GM13977 (cell line): ENCODE data around the gene GNG8.

Experiments used
- DNase-seq: peaks from one replicate; pipeline ENCODE4 v3.0.0; 2012; ENCODE audit warnings: low spot score
- CTCF ChIP-seq: IDR thresholded peaks from 2 replicates; pipeline ENCODE4 v1.5.1; 2012; ENCODE audit warnings: mild to moderate bottlenecking, control low read depth; ENCODE audit not compliant: insufficient read depth; ENCODE audit errors: extremely low read depth, missing control alignments
- in situ Hi-C: fragments of 300-500 bp; cut with MboI; formaldehyde crosslinking; loops from one replicate; pipeline ENCODE4 v1.12.0; 2022; ENCODE audit warnings: low sequenced_read_pairs, low pct_unique_long_range_greater_than_20kb, mixed read lengths, inconsistent platforms; ENCODE audit not compliant: unreplicated experiment

Gene GNG8

GRCh38 chr19:46624958-46625661 lies 10.9 kb downstream of the GNG8 start, which contains the start of gene PTGIR:
PTGIR (minus strand) TSS chr19:46625089; CDS start chr19:46624225, 864 bp downstream.
- in situ Hi-C loops: no loop called here
- TF ChIP-seq CTCF: no peak
- no peak for DNase-seq

- TF ChIP-seq CTCF: no peak
- DNase-seq: no peak
- in situ Hi-C loops: no loop called here
Observed at GRCh38 chr19:46623915-46624502, 12.0 kb downstream of the GNG8 start.

- TF ChIP-seq CTCF: no peak
- in situ Hi-C loops: no loop called here
- no peak for DNase-seq
Observed at GRCh38 chr19:46622118-46622446, 13.9 kb downstream of the GNG8 start.

GRCh38 chr19:46621191-46622117 lies 14.5 kb downstream of the GNG8 start:
- in situ Hi-C loops: no loop called here
- TF ChIP-seq CTCF: peak; percentile 31
- DNase-seq: no peak

GRCh38 chr19:46620716-46621115 lies 15.3 kb downstream of the GNG8 start:
- in situ Hi-C loops: no loop called here
- no peak for DNase-seq
- TF ChIP-seq CTCF: no peak

GRCh38 chr19:46620267-46620666 lies 15.7 kb downstream of the GNG8 start:
- in situ Hi-C loops: no loop called here
- no peak for DNase-seq
- TF ChIP-seq CTCF: no peak
